GM23338 (cell line): Measurements from ENCODE around the gene SGCB. TPM values are rescaled to one million over a fixed set of nuclear protein-coding genes. Genes with fewer than 3 reads are reported as not detected.

Experiments
- ATAC-seq: fragments of 200-7000 bp; cut with Tn5 transposase; 3 replicates; pipeline ENCODE4 v1.9.1; 2020
- DNase-seq: peaks from one replicate; pipeline ENCODE4 v3.0.0-alpha.2; 2015; ENCODE audit warnings: low spot score
- H2AFZ ChIP-seq: fragments of 200-600 bp; sonication (generic); 2 replicates; pipeline ENCODE4 v1.8.0; 2016; ENCODE audit warnings: antibody characterized with exemption, mild to moderate bottlenecking, moderate library complexity
- H3F3A ChIP-seq: fragments of 200-600 bp; sonication (generic); replicated peaks from 2 replicates; pipeline ENCODE4 v1.8.0; 2017; ENCODE audit warnings: antibody characterized with exemption, mixed run types, low read depth
- H3K27ac ChIP-seq: fragments of 200-600 bp; sonication (generic); 2 replicates; pipeline ENCODE4 v1.6.1; 2016; ENCODE audit warnings: low read depth
- H3K27me3 ChIP-seq: fragments of 200-600 bp; sonication (generic); 2 replicates; pipeline ENCODE4 v1.8.0; 2016; ENCODE audit warnings: mild to moderate bottlenecking, mixed run types, moderate library complexity; ENCODE audit not compliant: insufficient read depth
- H3K36me3 ChIP-seq: fragments of 200-600 bp; sonication (generic); 2 replicates; pipeline ENCODE4 v1.8.0; 2016; ENCODE audit warnings: mild to moderate bottlenecking; ENCODE audit not compliant: insufficient read depth
- H3K4me1 ChIP-seq: fragments of 200-600 bp; sonication (generic); 2 replicates; pipeline ENCODE4 v1.8.0; 2016; ENCODE audit warnings: mild to moderate bottlenecking, moderate library complexity; ENCODE audit not compliant: insufficient read depth
- H3K4me2 ChIP-seq: fragments of 200-600 bp; sonication (generic); 2 replicates; pipeline ENCODE4 v1.7.1; 2017; ENCODE audit warnings: mixed run types
- H3K4me3 ChIP-seq: fragments of 200-600 bp; sonication (generic); 2 replicates; pipeline ENCODE4 v1.6.1; 2016; ENCODE audit warnings: mixed run types
- H3K79me2 ChIP-seq: fragments of 200-600 bp; sonication (generic); replicated peaks from 2 replicates; pipeline ENCODE4 v1.8.0; 2017; ENCODE audit warnings: mild to moderate bottlenecking; ENCODE audit not compliant: insufficient read depth
- H3K9me2 ChIP-seq: fragments of 200-600 bp; sonication (generic); 2 replicates; pipeline ENCODE4 v1.8.0; 2017; ENCODE audit not compliant: insufficient read depth
- H4K20me1 ChIP-seq: fragments of 200-600 bp; sonication (generic); replicated peaks from 2 replicates; pipeline ENCODE4 v1.8.0; 2017; ENCODE audit warnings: mild to moderate bottlenecking; ENCODE audit not compliant: insufficient read depth
- H3K27ac Mint-ChIP-seq: 2 replicates; pipeline ENCODE4 v1.8.0; 2020; ENCODE audit warnings: inconsistent platforms, mild to moderate bottlenecking, moderate library complexity, mixed read lengths
- H3K27me3 Mint-ChIP-seq: 3 replicates; pipeline ENCODE4 v1.8.0; 2022; ENCODE audit warnings: low read depth, mild to moderate bottlenecking, moderate library complexity, mixed read lengths, inconsistent platforms; ENCODE audit not compliant: insufficient read depth, poor library complexity
- H3K36me3 Mint-ChIP-seq: 3 replicates; pipeline ENCODE4 v1.8.0; 2021; ENCODE audit warnings: low read depth, mild to moderate bottlenecking, inconsistent platforms, moderate library complexity, mixed read lengths
- H3K4me1 Mint-ChIP-seq: 3 replicates; pipeline ENCODE4 v1.8.0; 2020; ENCODE audit warnings: mild to moderate bottlenecking, inconsistent platforms, mixed read lengths
- H3K4me3 Mint-ChIP-seq: 3 replicates; pipeline ENCODE4 v1.8.0; 2021; ENCODE audit warnings: moderate library complexity, mild to moderate bottlenecking, inconsistent platforms, mixed read lengths
- H3K9me3 Mint-ChIP-seq: 3 replicates; pipeline ENCODE4 v1.8.0; 2020; ENCODE audit warnings: moderate library complexity, mild to moderate bottlenecking, inconsistent platforms, mixed read lengths
- CREB1 ChIP-seq: fragments of 250-450 bp; sonication (Bioruptor Pico); IDR thresholded peaks from 2 replicates; pipeline ENCODE4 v1.5.0; 2020; ENCODE audit warnings: low read depth, mild to moderate bottlenecking, moderate library complexity
- ETS1 ChIP-seq: IDR thresholded peaks from 2 replicates; pipeline ENCODE4 v1.6.1; 2016; ENCODE audit warnings: antibody characterized with exemption
- EZH2 ChIP-seq: fragments of 200-600 bp; sonication (generic); IDR thresholded peaks from one replicate; pipeline ENCODE4 v1.8.0; 2017; ENCODE audit warnings: antibody characterized with exemption, mild to moderate bottlenecking, low read depth; ENCODE audit not compliant: unreplicated experiment
- EZH2phosphoT487 ChIP-seq: fragments of 200-600 bp; sonication (generic); IDR thresholded peaks from one replicate; pipeline ENCODE4 v1.8.1; 2018; ENCODE audit warnings: antibody characterized with exemption; ENCODE audit not compliant: unreplicated experiment
- NANOG ChIP-seq: IDR thresholded peaks from 2 replicates; pipeline ENCODE4 v1.6.1; 2016; ENCODE audit warnings: antibody characterized with exemption, borderline replicate concordance
- POLR2AphosphoS5 ChIP-seq: IDR thresholded peaks from 2 replicates; pipeline ENCODE4 v1.6.1; 2016; ENCODE audit warnings: antibody characterized with exemption, low read depth
- REST ChIP-seq: IDR thresholded peaks from one replicate; pipeline ENCODE4 v1.6.1; 2018; ENCODE audit warnings: antibody characterized with exemption; ENCODE audit not compliant: unreplicated experiment
- STAT1 ChIP-seq: IDR thresholded peaks from one replicate; pipeline ENCODE4 v1.6.1; 2016; ENCODE audit warnings: antibody characterized with exemption; ENCODE audit not compliant: unreplicated experiment
- ZNF114 ChIP-seq: fragments of 250-450 bp; sonication (Bioruptor Pico); IDR thresholded peaks from 2 replicates; pipeline ENCODE4 v1.5.0; 2020; ENCODE audit warnings: mild to moderate bottlenecking, moderate library complexity
- ZNF462 ChIP-seq: fragments of 250-450 bp; sonication (Bioruptor Pico); IDR thresholded peaks from 2 replicates; pipeline ENCODE4 v1.5.0; 2020; ENCODE audit warnings: mild to moderate bottlenecking, moderate library complexity
- polyA plus RNA-seq: library from polyadenylated mRNA; unstranded; fragments of >200 nt; fragmentation: Nextera tagmentation; extraction: Ambion mirVana; gene quantifications from 2 replicates; pipeline ENCODE4 v1.2.1, GENCODE V29; 2016
- total RNA-seq: library from RNA; depleted of rRNA; stranded (reverse); fragments of >200 nt; shearing (Covaris generic); gene quantifications from 2 replicates; pipeline ENCODE4 v1.2.3, GENCODE V29; 2014

The SGCB gene
- total and polyA plus RNA-seq, 2 experiments from 2014 or later, result 11.8 to 19.6 TPM

- H3K4me1 ChIP-seq, result peaks cover 25% of the 10 kb centered on the region
- H3K4me2 ChIP-seq, result peak overlapping the region; percentile 88
- peaks cover 7% of the 10 kb centered on the region; the same call in 1 of the 2 replicates for H3K9me2 ChIP-seq
- ATAC-seq, result peak; percentile 5; the same call in 1 of the 3 replicates
- TF ChIP-seq EZH2 (no peak), EZH2phosphoT487 (no peak), POLR2AphosphoS5 (no peak)
- Mint-ChIP-seq H3K9me3 (peaks cover 12% of the 10 kb centered on the region), H3K4me1 (peaks cover 28% of the 10 kb centered on the region), H3K27ac (peak overlapping the region; percentile 53), H3K36me3 (peaks cover 8% of the 10 kb centered on the region; the same call in 2 of the 3 replicates), H3K4me3 (peak overlapping the region; percentile 87), H3K27me3 (peaks cover 22% of the 10 kb centered on the region)
- peak; percentile 26 for DNase-seq
- H3K27ac ChIP-seq, result no peak overlapping the region
- H2AFZ ChIP-seq, result peak overlapping the region; percentile 87
- peaks cover 40% of the 10 kb centered on the region for H3K27me3 ChIP-seq
- no peaks in the 10 kb centered on the region for H3F3A ChIP-seq
- H3K4me3 ChIP-seq, result peak overlapping the region; percentile 92
- H3K79me2 ChIP-seq, result no peaks in the 10 kb centered on the region
- no peaks in the 10 kb centered on the region for H4K20me1 ChIP-seq
- H3K36me3 ChIP-seq, result 0 out of 2 replicates have a peak, but pooled peaks cover 3% of the 10 kb centered on the region
These were observed 14.3 kb upstream of the SGCB start for GRCh38 chr4:52052475-52052780.

GRCh38 chr4:52051615-52052474 lies 13.7 kb upstream of the SGCB start:
- H3K9me3 Mint-ChIP-seq, result peaks cover 13% of the 10 kb centered on the region
- H3K4me3 ChIP-seq, result peak overlapping the region; percentile 92
- H3K27ac ChIP-seq, result peak overlapping the region; percentile 77; the same call in 1 of the 2 replicates
- peaks cover 40% of the 10 kb centered on the region for H3K27me3 ChIP-seq
- peak overlapping the region; percentile 84 for H3K27ac Mint-ChIP-seq
- H3K4me1 Mint-ChIP-seq, result peaks cover 28% of the 10 kb centered on the region
- DNase-seq (peak; percentile 94), ATAC-seq (peak; percentile 98)
- H4K20me1 ChIP-seq, result no peaks in the 10 kb centered on the region
- peak overlapping the region; percentile 95 for H2AFZ ChIP-seq
- no peaks in the 10 kb centered on the region for H3F3A ChIP-seq
- no peaks in the 10 kb centered on the region for H3K79me2 ChIP-seq
- H3K36me3 Mint-ChIP-seq, result peaks cover 8% of the 10 kb centered on the region; the same call in 2 of the 3 replicates
- 0 out of 2 replicates have a peak, but pooled peaks cover 7% of the 10 kb centered on the region for H3K9me2 ChIP-seq
- H3K4me1 ChIP-seq, result peaks cover 25% of the 10 kb centered on the region
- 0 out of 2 replicates have a peak, but pooled peaks cover 3% of the 10 kb centered on the region for H3K36me3 ChIP-seq
- peaks cover 22% of the 10 kb centered on the region for H3K27me3 Mint-ChIP-seq
- peak overlapping the region; percentile 88 for H3K4me2 ChIP-seq
- peak overlapping the region; percentile 87 for H3K4me3 Mint-ChIP-seq
- TF ChIP-seq NANOG (no peak), REST (no peak), ZNF114 (CRISPR knock-in tag) (no peak), ZNF462 (CRISPR knock-in tag) (no peak), CREB1 (CRISPR knock-in tag) (no peak), POLR2AphosphoS5 (peak; percentile 63), STAT1 (no peak), EZH2phosphoT487 (no peak), ETS1 (no peak)
